ENCODE data around the gene SMAP1.

Gene SMAP1

DNA sequence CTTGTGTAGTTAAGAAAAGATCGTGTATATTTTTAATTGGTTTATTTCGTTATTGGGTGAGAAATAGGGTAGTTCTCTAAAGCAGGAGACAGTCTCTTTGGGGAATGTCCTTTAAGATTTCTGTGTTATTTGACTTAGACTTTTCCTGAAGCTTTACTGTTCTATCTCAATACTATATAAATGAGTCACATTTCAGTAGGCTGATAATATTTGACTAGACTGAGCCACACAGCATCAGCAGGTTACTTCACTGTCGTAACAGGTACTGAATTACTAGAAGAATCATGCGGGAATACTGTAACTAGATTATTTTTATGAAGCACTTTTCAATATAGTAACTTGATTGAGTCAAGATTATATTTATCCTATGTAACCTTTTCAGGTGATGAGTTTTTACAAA is 1.4 kb downstream of the SMAP1 start:
- H3K79me2 ChIP-seq (ENCODE audit: insufficient read depth, low read depth) = peaks cover 30% of the 10 kb centered on the region; the same call in 1 of the 2 replicates
- H2AFZ ChIP-seq (ENCODE audit: low read depth) = no peak overlapping the region
- peak overlapping the region; percentile 77 for H3K4me2 ChIP-seq
- peaks cover 44% of the 10 kb centered on the region for H3K4me1 ChIP-seq (ENCODE audit: low read depth, poor library complexity, severe bottlenecking)
- H4K20me1 ChIP-seq (ENCODE audit: insufficient read depth) = no peaks in the 10 kb centered on the region
- no peak overlapping the region for H3K27ac ChIP-seq
- no peak overlapping the region for H3K9ac ChIP-seq
- TF ChIP-seq, protein P1, sequence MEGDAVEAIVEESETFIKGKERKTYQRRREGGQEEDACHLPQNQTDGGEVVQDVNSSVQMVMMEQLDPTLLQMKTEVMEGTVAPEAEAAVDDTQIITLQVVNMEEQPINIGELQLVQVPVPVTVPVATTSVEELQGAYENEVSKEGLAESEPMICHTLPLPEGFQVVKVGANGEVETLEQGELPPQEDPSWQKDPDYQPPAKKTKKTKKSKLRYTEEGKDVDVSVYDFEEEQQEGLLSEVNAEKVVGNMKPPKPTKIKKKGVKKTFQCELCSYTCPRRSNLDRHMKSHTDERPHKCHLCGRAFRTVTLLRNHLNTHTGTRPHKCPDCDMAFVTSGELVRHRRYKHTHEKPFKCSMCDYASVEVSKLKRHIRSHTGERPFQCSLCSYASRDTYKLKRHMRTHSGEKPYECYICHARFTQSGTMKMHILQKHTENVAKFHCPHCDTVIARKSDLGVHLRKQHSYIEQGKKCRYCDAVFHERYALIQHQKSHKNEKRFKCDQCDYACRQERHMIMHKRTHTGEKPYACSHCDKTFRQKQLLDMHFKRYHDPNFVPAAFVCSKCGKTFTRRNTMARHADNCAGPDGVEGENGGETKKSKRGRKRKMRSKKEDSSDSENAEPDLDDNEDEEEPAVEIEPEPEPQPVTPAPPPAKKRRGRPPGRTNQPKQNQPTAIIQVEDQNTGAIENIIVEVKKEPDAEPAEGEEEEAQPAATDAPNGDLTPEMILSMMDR (conservative IDR thresholded peaks at IDR 0.05; ENCODE audit: low read depth, low read length) = no peak
- H3K36me3 ChIP-seq (ENCODE audit: insufficient read depth) = no peaks in the 10 kb centered on the region
- no peaks in the 10 kb centered on the region for H3K27me3 ChIP-seq (ENCODE audit: insufficient read depth, low read depth)
- no peak overlapping the region for H3K4me3 ChIP-seq (IDR thresholded peaks at IDR 0.05; ENCODE audit: insufficient read depth, low read depth, low read length)

DNA sequence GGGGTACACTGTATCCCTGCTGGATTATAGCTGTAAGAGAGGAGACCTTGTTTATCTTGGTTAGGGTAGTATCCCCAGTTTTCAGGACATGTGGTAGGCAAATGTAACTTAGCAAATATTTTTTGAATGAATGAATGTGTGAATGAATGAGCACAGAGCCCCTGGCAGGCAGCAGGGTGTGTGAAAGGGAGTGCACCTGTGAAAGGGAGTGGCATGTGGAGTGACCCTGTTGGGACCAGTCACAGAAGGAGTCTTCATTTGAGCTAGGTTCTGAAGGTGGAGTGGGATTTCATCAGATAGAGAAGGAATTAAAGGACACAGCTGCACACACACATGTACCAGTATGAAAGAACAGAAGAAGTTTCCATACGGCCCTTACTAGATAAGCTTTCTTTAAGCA is 4.9 kb downstream of the SMAP1 start:
- Histone ChIP-seq H4K20me1 (ENCODE audit: insufficient read depth) (no peaks in the 10 kb centered on the region), H3K36me3 (ENCODE audit: insufficient read depth) (no peaks in the 10 kb centered on the region), H3K79me2 (ENCODE audit: insufficient read depth, low read depth) (peaks cover 36% of the 10 kb centered on the region; the same call in 1 of the 2 replicates), H2AFZ (ENCODE audit: low read depth) (no peak overlapping the region), H3K9ac (no peak overlapping the region), H3K4me3 (IDR thresholded peaks at IDR 0.05; ENCODE audit: insufficient read depth, low read depth, low read length) (no peak overlapping the region), H3K4me2 (no peak overlapping the region), H3K27ac (no peak overlapping the region), H3K27me3 (ENCODE audit: insufficient read depth, low read depth) (no peaks in the 10 kb centered on the region), H3K4me1 (ENCODE audit: low read depth, poor library complexity, severe bottlenecking) (peaks cover 39% of the 10 kb centered on the region)
- TF ChIP-seq, protein P1 (conservative IDR thresholded peaks at IDR 0.05; ENCODE audit: low read depth, low read length) = no peak

DNA sequence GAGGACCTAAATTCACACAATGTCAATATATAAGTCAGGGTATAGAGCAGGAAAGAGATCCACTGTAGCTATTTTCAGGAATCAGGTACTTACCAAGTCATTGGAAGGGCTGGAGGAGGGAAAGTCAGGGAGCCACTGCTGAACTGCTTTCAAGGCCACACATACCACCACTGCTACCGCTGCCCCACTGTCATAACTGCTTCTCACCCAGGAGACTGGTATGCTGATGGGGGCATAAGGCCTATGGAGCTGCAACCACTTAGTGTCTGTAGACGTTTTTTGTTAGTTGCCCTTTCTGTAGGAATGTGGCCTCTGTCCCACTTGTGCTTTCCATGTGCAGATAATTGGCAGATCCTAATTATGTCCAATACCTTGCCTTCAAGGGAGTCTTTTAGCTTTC is 5.4 kb downstream of the SMAP1 start:
- Histone ChIP-seq H3K27me3 (ENCODE audit: insufficient read depth, low read depth) (no peaks in the 10 kb centered on the region), H3K79me2 (ENCODE audit: insufficient read depth, low read depth) (peaks cover 36% of the 10 kb centered on the region; the same call in 1 of the 2 replicates), H3K9ac (no peak overlapping the region), H2AFZ (ENCODE audit: low read depth) (no peak overlapping the region), H3K36me3 (ENCODE audit: insufficient read depth) (no peaks in the 10 kb centered on the region), H4K20me1 (ENCODE audit: insufficient read depth) (no peaks in the 10 kb centered on the region), H3K4me2 (peak overlapping the region; percentile 40; the same call in 1 of the 2 replicates), H3K4me1 (ENCODE audit: low read depth, poor library complexity, severe bottlenecking) (peaks cover 39% of the 10 kb centered on the region), H3K27ac (no peak overlapping the region), H3K4me3 (IDR thresholded peaks at IDR 0.05; ENCODE audit: insufficient read depth, low read depth, low read length) (no peak overlapping the region)
- TF ChIP-seq, protein P1 (conservative IDR thresholded peaks at IDR 0.05; ENCODE audit: low read depth, low read length) = no peak

DNA sequence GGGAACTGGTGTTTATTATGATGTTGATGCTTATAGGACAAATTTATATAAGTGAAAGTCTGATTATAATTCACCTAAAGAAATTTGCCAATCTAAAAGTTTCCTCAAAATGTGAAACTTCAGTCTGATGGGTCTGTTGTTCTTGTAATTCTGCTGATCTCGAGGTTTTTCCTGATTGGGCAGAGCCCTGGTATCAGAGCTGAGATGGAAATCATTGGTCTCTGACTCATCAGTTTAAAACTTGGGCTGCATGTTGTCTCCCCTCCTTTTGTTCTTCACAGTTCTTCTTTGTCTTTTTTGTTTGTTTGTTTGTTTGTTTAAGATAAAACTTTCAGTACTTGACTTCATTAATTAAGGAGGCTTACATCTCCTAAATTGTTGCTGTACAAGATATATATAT is 5.9 kb downstream of the SMAP1 start:
- H3K36me3 ChIP-seq (ENCODE audit: insufficient read depth) = no peaks in the 10 kb centered on the region
- H3K4me1 ChIP-seq (ENCODE audit: low read depth, poor library complexity, severe bottlenecking) = peaks cover 39% of the 10 kb centered on the region
- H3K27me3 ChIP-seq (ENCODE audit: insufficient read depth, low read depth) = no peaks in the 10 kb centered on the region
- H3K9ac ChIP-seq = no peak overlapping the region
- no peaks in the 10 kb centered on the region for H4K20me1 ChIP-seq (ENCODE audit: insufficient read depth)
- TF ChIP-seq, protein P1 (conservative IDR thresholded peaks at IDR 0.05; ENCODE audit: low read depth, low read length) = no peak
- H3K4me2 ChIP-seq = peak overlapping the region; percentile 40
- H3K4me3 ChIP-seq (IDR thresholded peaks at IDR 0.05; ENCODE audit: insufficient read depth, low read depth, low read length) = no peak overlapping the region
- peaks cover 32% of the 10 kb centered on the region; the same call in 1 of the 2 replicates for H3K79me2 ChIP-seq (ENCODE audit: insufficient read depth, low read depth)
- H2AFZ ChIP-seq (ENCODE audit: low read depth) = no peak overlapping the region
- H3K27ac ChIP-seq = no peak overlapping the region; the same call in 1 of the 2 replicates
